Gastroesophageal sphincter (tissue), 4 donors: ENCODE data around the gene AGBL1. TPM values are rescaled to one million over a fixed set of nuclear protein-coding genes. Genes with fewer than 3 reads are reported as not detected.

ENCODE experiments used
- ATAC-seq: fragments of 150-250 bp; one replicate; pipeline ENCODE4 v1.9.1; 2016; ENCODE audit warnings: mild to moderate bottlenecking, moderate library complexity
- H3K27ac ChIP-seq, 4 donors: fragments of 200-600 bp; sonication (generic) in 3 of 4; 1 replicate in 3 of 4; 2 replicates in 1 of 4; pipeline ENCODE4 v1.5.1; 2016 to 2019
- H3K27me3 ChIP-seq: fragments of 200-600 bp; sonication (generic); one replicate; pipeline ENCODE4 v1.5.1; 2019
- H3K36me3 ChIP-seq, 2 donors: fragments of 200-600 bp; sonication (generic); one replicate each; pipeline ENCODE4 v1.5.1; 2019; ENCODE audit warnings: control low read depth in 1 of 2
- H3K4me1 ChIP-seq, 3 donors: fragments of 200-600 bp; sonication (generic); 1 replicate in 2 of 3; 2 replicates in 1 of 3; pipeline ENCODE4 v1.5.1; 2016 to 2019; ENCODE audit warnings: control low read depth in 2 of 3
- H3K4me3 ChIP-seq, 2 donors: fragments of 200-600 bp; sonication (generic); one replicate each; pipeline ENCODE4 v1.5.1; 2019; ENCODE audit warnings: mild to moderate bottlenecking in 1 of 2, moderate library complexity in 1 of 2
- H3K9me3 ChIP-seq, 3 donors: fragments of 200-600 bp; sonication (generic); one replicate each; pipeline ENCODE4 v1.5.1; 2017 to 2019; ENCODE audit warnings: control low read depth in 2 of 3
- EP300 ChIP-seq: sonication (generic); formaldehyde crosslinking; IDR thresholded peaks from one replicate; pipeline ENCODE4 v1.6.1; 2017; ENCODE audit warnings: antibody characterized with exemption, mild to moderate bottlenecking
- POLR2A ChIP-seq, 2 donors: fragments of 450-650 bp; IDR thresholded peaks; one replicate each; pipeline ENCODE4 v1.6.1; 2017; ENCODE audit warnings: antibody characterized with exemption in 2 of 2, mild to moderate bottlenecking in 2 of 2, moderate library complexity in 1 of 2
- POLR2AphosphoS5 ChIP-seq: sonication (generic); formaldehyde crosslinking; IDR thresholded peaks from one replicate; pipeline ENCODE4 v1.6.1; 2017; ENCODE audit warnings: antibody characterized with exemption
- WGBS, 2 donors: methylation state at CpG; one replicate each; pipeline ENCODE4 v1.1.5; 2018; ENCODE audit warnings: low coverage in 1 of 2; 5-methylcytosine and 5-hydroxymethylcytosine counted together
- total RNA-seq, 4 donors: library from RNA; depleted of rRNA; stranded (reverse); fragments of >200 nt; gene quantifications; one replicate each; pipeline ENCODE4 v1.1.0, GENCODE V29; 2016
- TF ChIP-seq, protein P1 (sequence below), 4 experiments: fragments of 200-600 bp in 2 of 4; fragments of 450-650 bp in 2 of 4; sonication (generic) in 1 of 4; IDR thresholded peaks; one replicate each; pipeline ENCODE4 v1.5.1; 2017 to 2019; ENCODE audit warnings: antibody characterized with exemption in 4 of 4, mild to moderate bottlenecking in 2 of 4, moderate library complexity in 2 of 4

AGBL1 gene
- total RNA-seq, 4 donors from 2014 or later, result 0.12 to 0.13 TPM; not detected in 2

DNA sequence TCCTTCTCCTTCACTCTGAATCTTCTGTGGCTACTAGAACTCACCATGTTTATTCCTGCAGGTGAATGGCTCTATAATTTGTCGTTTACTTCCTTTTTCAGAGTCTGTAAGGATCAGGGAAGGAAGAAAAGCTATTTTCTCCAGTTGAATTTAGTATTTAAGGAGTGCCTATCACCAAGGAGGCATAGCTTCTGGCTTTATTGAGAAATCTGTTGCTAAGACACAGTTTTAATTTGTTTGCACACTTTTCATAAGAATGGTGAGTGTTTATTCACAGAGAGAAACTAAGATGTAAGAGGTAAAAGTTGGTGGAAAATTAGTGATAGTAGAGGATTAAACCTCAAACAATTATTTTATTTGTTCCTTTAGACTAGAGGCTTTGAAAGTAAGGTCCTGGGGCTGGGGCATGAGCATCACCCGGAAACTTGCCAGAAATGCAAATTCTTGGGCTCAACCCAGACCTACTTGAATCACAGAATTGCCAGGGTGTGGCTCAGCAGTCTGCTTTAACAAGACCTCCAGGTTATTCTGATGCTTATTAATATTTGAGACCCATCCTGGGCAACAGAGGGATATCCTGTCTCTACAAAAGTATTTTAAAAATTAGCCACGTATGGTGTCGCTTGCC, 461.3 kb downstream of the AGBL1 start:
- H3K4me3 ChIP-seq, result no peak overlapping the region
- H3K27me3 ChIP-seq, result no peaks in the 10 kb centered on the region
- no peaks in the 10 kb centered on the region for H3K4me1 ChIP-seq
- no peak overlapping the region for H3K27ac ChIP-seq
- no peak for TF ChIP-seq EP300
- no peak for TF ChIP-seq POLR2A (IDR thresholded peaks at IDR 0.05)
- TF ChIP-seq, protein P1, sequence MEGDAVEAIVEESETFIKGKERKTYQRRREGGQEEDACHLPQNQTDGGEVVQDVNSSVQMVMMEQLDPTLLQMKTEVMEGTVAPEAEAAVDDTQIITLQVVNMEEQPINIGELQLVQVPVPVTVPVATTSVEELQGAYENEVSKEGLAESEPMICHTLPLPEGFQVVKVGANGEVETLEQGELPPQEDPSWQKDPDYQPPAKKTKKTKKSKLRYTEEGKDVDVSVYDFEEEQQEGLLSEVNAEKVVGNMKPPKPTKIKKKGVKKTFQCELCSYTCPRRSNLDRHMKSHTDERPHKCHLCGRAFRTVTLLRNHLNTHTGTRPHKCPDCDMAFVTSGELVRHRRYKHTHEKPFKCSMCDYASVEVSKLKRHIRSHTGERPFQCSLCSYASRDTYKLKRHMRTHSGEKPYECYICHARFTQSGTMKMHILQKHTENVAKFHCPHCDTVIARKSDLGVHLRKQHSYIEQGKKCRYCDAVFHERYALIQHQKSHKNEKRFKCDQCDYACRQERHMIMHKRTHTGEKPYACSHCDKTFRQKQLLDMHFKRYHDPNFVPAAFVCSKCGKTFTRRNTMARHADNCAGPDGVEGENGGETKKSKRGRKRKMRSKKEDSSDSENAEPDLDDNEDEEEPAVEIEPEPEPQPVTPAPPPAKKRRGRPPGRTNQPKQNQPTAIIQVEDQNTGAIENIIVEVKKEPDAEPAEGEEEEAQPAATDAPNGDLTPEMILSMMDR (IDR thresholded peaks at IDR 0.05), result no peak
- TF ChIP-seq POLR2AphosphoS5, result no peak
- no peak for ATAC-seq
- H3K9me3 ChIP-seq, result no peaks in the 10 kb centered on the region
- H3K36me3 ChIP-seq, result no peaks in the 10 kb centered on the region
- 69 to 82% methylated on average over 4 of the region's 4 CpGs for WGBS, 2 donors

DNA sequence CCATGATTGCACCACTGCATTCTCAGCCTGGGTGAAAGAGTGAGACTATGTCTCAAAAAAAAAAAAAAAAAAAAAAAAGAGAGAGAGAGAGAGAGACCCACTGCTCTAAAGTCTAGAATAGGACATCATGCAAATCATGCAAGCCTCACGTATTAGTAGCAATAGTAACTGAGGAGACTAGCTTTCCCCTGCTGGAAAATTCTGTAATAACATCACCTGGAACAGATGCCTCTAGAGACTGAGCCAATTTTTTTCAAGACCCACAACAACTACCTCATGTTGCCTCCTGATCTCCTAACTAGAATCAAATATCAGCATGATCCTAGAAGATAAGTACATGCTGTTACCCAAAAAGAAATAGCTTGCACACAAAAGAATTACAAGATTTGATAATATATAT, 461.9 kb downstream of the AGBL1 start:
- no peak for ATAC-seq
- H3K27me3 ChIP-seq, result no peaks in the 10 kb centered on the region
- no peaks in the 10 kb centered on the region for H3K9me3 ChIP-seq
- no peaks in the 10 kb centered on the region for H3K36me3 ChIP-seq
- WGBS, 2 donors, result 89 to 100% methylated on average over 1 of the region's 1 CpG
- no peaks in the 10 kb centered on the region for H3K4me1 ChIP-seq
- no peak for TF ChIP-seq POLR2A (IDR thresholded peaks at IDR 0.05)
- TF ChIP-seq, protein P1 (IDR thresholded peaks at IDR 0.05), result no peak
- H3K27ac ChIP-seq, result no peak overlapping the region
- no peak overlapping the region for H3K4me3 ChIP-seq

DNA sequence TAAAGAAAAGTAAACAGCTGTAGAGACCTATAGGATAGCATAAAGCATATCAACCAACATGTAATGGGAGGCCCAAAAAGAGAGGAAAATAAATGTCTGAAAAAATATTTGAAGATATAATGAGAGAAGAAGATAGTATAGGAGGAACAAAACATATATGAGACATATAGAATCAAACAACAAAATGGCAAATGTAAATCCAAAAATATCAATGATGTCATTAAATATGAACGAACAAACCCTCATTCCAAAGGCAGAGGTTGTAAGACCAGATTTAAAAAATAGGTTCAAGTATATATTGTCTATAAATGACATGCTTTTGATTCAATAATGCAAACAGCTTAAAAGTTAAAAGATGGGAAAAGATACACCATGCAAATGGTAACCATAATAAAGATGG, 470.4 kb downstream of the AGBL1 start:
- H3K4me3 ChIP-seq, result no peak overlapping the region
- no peak for ATAC-seq
- WGBS, 2 donors, result 71 to 86% methylated on average over 1 of the region's 1 CpG
- no peaks in the 10 kb centered on the region for H3K4me1 ChIP-seq
- H3K27me3 ChIP-seq, result no peaks in the 10 kb centered on the region
- no peak overlapping the region for H3K27ac ChIP-seq
- no peaks in the 10 kb centered on the region for H3K36me3 ChIP-seq
- TF ChIP-seq, protein P1 (IDR thresholded peaks at IDR 0.05), result no peak
- no peak for TF ChIP-seq EP300
- TF ChIP-seq POLR2A (IDR thresholded peaks at IDR 0.05), result no peak
- TF ChIP-seq POLR2AphosphoS5, result no peak
- no peaks in the 10 kb centered on the region for H3K9me3 ChIP-seq

DNA sequence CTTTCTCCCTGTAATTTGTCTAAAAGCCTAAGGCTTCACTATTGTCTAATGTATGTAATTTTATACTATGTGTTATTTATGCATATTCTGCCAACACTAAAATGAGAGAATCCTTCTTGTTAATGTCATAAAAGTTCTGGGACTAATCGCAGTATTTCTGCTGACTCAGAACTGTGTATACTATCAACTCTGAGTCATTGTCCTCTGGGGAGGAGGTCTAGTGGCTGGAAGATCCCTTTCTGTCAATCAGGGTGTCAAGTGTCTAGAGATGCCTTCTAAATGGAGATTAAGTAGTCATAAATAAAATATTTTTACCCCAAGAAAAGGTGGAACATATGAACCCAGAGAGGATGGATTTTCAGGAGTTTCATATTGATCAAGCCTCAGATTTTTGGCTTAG, 473.4 kb downstream of the AGBL1 start:
- no peaks in the 10 kb centered on the region for H3K27me3 ChIP-seq
- H3K9me3 ChIP-seq, result no peaks in the 10 kb centered on the region
- 29 to 67% methylated on average over 1 of the region's 1 CpG for WGBS, 2 donors
- no peak overlapping the region for H3K4me3 ChIP-seq
- no peak overlapping the region for H3K27ac ChIP-seq
- ATAC-seq, result no peak
- no peak for TF ChIP-seq POLR2A (IDR thresholded peaks at IDR 0.05)
- H3K36me3 ChIP-seq, result no peaks in the 10 kb centered on the region
- H3K4me1 ChIP-seq, result no peaks in the 10 kb centered on the region

DNA sequence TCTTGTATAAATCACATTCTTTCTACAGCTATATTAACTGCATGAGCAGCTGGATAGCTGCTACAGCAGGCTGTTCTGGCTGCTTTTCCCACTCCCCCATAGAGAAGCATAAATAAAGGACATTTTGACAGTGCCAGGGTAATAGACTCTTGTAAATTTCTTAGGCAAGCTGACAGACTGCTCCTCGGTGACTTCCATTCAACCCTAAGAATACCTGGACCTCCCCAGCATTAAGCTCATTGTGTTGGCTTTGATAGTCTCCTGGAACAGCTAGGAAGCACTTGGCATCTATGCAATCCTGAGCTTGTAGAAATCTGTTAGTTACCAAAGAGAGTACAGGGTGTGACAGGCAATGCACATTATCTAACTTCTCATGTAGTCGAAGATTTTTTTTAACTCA, 475.4 kb downstream of the AGBL1 start:
- TF ChIP-seq, protein P1 (IDR thresholded peaks at IDR 0.05), result no peak
- TF ChIP-seq EP300 (no peak), POLR2A (IDR thresholded peaks at IDR 0.05) (no peak), POLR2AphosphoS5 (no peak)
- Histone ChIP-seq H3K27me3 (no peaks in the 10 kb centered on the region), H3K9me3 (no peaks in the 10 kb centered on the region), H3K36me3 (no peaks in the 10 kb centered on the region), H3K27ac (no peak overlapping the region), H3K4me3 (no peak overlapping the region), H3K4me1 (no peaks in the 10 kb centered on the region)
- no peak for ATAC-seq
- 18 to 27% methylated on average over 2 of the region's 2 CpGs for whole genome bisulfite sequencing, 2 donors
